Right ventricle myocardium inferior (tissue), 1 donor: ENCODE results near the gene TRAF1. TPM values are rescaled to one million over a fixed set of nuclear protein-coding genes. Genes with fewer than 3 reads are reported as not detected.

Experiments used
- ATAC-seq: fragments of 200-7000 bp; cut with Tn5 transposase; one replicate; pipeline ENCODE4 v1.9.1; 2020; ENCODE audit warnings: mild to moderate bottlenecking, moderate library complexity
- DNase-seq: peaks from one replicate; pipeline ENCODE4 v3.0.0; 2021; ENCODE audit errors: missing footprints
- intact Hi-C: fragments of 100-400 bp; cut with DNase I; formaldehyde crosslinking; loops from one replicate; pipeline ENCODE4 v1.11.0; 2022
- total RNA-seq: library from RNA; stranded (reverse); fragmentation: NEBNext Ultra II Directional; extraction: Animal tissue kit (Norgen Biotek cat#: 25700); gene quantifications from one replicate; pipeline ENCODE4 v1.2.1, GENCODE V29; 2021
- donor health status: DM: no; HTN: yes; CAD: no; lungs with severe emphysema.

TRAF1 gene
- total RNA-seq, 1 donor from 2014 or later, result 2.1 TPM

GRCh38 chr9:120865809-120866208 lies 60.8 kb downstream of the TRAF1 start:
- no peak for ATAC-seq
- intact Hi-C loops, result loop anchor here (5.0 kb wide), 1 partner anchor 74 kb away; the partner anchor contains the start of gene FBXW2
- DNase-seq, result no peak

GRCh38 chr9:120865176-120865575 lies 61.4 kb downstream of the TRAF1 start:
- DNase-seq, result no peak
- no peak for ATAC-seq
- intact Hi-C loops, result loop anchor here (5.0 kb wide), 1 partner anchor 73 kb away; the partner anchor contains the start of gene FBXW2

GRCh38 chr9:120864719-120865118 lies 61.9 kb downstream of the TRAF1 start:
- ATAC-seq, result no peak
- no peak for DNase-seq
- intact Hi-C loops, result loop anchor here (5.0 kb wide), 1 partner anchor 72 kb away; the partner anchor contains the start of gene FBXW2

GRCh38 chr9:120863833-120864232 lies 62.8 kb downstream of the TRAF1 start:
- intact Hi-C loops, result no loop called here
- no peak for DNase-seq
- ATAC-seq, result no peak

GRCh38 chr9:120862452-120862851 lies 64.1 kb downstream of the TRAF1 start:
- DNase-seq (no peak), ATAC-seq (no peak)
- intact Hi-C loops, result no loop called here

GRCh38 chr9:120861935-120862334 lies 64.7 kb downstream of the TRAF1 start:
- intact Hi-C loops, result no loop called here
- ATAC-seq (no peak), DNase-seq (no peak)

- intact Hi-C loops, result no loop called here
- ATAC-seq, result no peak
- DNase-seq, result no peak
Measured at GRCh38 chr9:120860083-120860482, 66.5 kb downstream of the TRAF1 start.

- ATAC-seq (no peak), DNase-seq (no peak)
- intact Hi-C loops, result no loop called here
Measured at GRCh38 chr9:120859361-120859760, 67.2 kb downstream of the TRAF1 start.

GRCh38 chr9:120857902-120858301 lies 68.7 kb downstream of the TRAF1 start:
- intact Hi-C loops, result no loop called here
- ATAC-seq (no peak), DNase-seq (no peak)

GRCh38 chr9:120857481-120857880 lies 69.1 kb downstream of the TRAF1 start:
- ATAC-seq, result peak; percentile 29
- DNase-seq, result no peak
- intact Hi-C loops, result no loop called here

- intact Hi-C loops, result no loop called here
- DNase-seq (no peak), ATAC-seq (no peak)
Measured at GRCh38 chr9:120856700-120857099, 69.9 kb downstream of the TRAF1 start.

GRCh38 chr9:120855827-120856670 lies 70.5 kb downstream of the TRAF1 start:
- DNase-seq, result no peak
- intact Hi-C loops, result no loop called here
- ATAC-seq, result no peak

- no peak for ATAC-seq
- intact Hi-C loops, result no loop called here
- DNase-seq, result no peak
Measured at GRCh38 chr9:120854596-120855327, 71.8 kb downstream of the TRAF1 start.

GRCh38 chr9:120853198-120853597 lies 73.4 kb downstream of the TRAF1 start:
- no peak for ATAC-seq
- intact Hi-C loops, result no loop called here
- no peak for DNase-seq

Other genes with a start within 250 kb of the TRAF1 start
- 25.2 TPM for gene MEGF9, start 212.3 kb downstream of the TRAF1 start, total RNA-seq
- 41.0 TPM for gene FBXW2, start 133.4 kb downstream of the TRAF1 start, total RNA-seq
- 15.3 TPM for gene PSMD5, start 83.9 kb downstream of the TRAF1 start, total RNA-seq
- gene PHF19, start 49.6 kb downstream of the TRAF1 start, total RNA-seq, result 13.2 TPM
- gene C5, start 123.5 kb upstream of the TRAF1 start, total RNA-seq, result 1.6 TPM
- 3.3 TPM for gene CNTRL, start 148.2 kb upstream of the TRAF1 start, total RNA-seq